ENCODE measurements around the gene ZRANB3. TPM values are rescaled to one million over a fixed set of nuclear protein-coding genes. Genes with fewer than 3 reads are reported as not detected.

ZRANB3 gene
- total and polyA plus RNA-seq, 2 of the 13 experiments (the other 11 are each of a cell fraction or from before 2014, with no cell fraction given) = 5.8 to 25.2 TPM

GRCh38 chr2:135531231-135532197, 496 bp upstream of the ZRANB3 start, which contains the start of gene R3HDM1 (continued):
- TF ChIP-seq CENPBD1 (CRISPR knock-in tag; IDR thresholded peaks at IDR 0.05; ENCODE audit: borderline replicate concordance, low read depth) (no peak), TAF1 (CRISPR knock-in tag; IDR thresholded peaks at IDR 0.05) (peak; percentile 67), HIC2 (CRISPR knock-in tag; IDR thresholded peaks at IDR 0.05; ENCODE audit: low read depth) (peak; percentile 81), SP1 (IDR thresholded peaks at IDR 0.05) (no peak), SP1 (CRISPR knock-in tag; IDR thresholded peaks at IDR 0.05) (peak; percentile 17; the same call in 1 of the 2 replicates), CHD2 (IDR thresholded peaks at IDR 0.05; ENCODE audit: low read depth, low read length) (peak; percentile 15; the same call in 1 of the 2 replicates), CBX5 (CRISPR knock-in tag; IDR thresholded peaks at IDR 0.05; ENCODE audit: borderline replicate concordance) (0 out of 2 replicates have a peak, but pooled peaks have one; percentile 63), ZNF234 (CRISPR knock-in tag; conservative IDR thresholded peaks at IDR 0.05) (no peak), ELF1 (CRISPR knock-in tag; IDR thresholded peaks at IDR 0.05) (no peak), ZBTB10 (CRISPR knock-in tag; IDR thresholded peaks at IDR 0.05; ENCODE audit: borderline replicate concordance) (peak; percentile 63; the same call in 1 of the 2 replicates), ZNF101 (CRISPR knock-in tag; IDR thresholded peaks at IDR 0.05; ENCODE audit: borderline replicate concordance, low read depth) (no peak), ZFP1 (CRISPR knock-in tag; IDR thresholded peaks at IDR 0.05) (no peak), ZNF788 (CRISPR knock-in tag; IDR thresholded peaks at IDR 0.05; ENCODE audit: borderline replicate concordance) (peak; percentile 97), KDM4B (CRISPR knock-in tag; IDR thresholded peaks at IDR 0.05) (no peak; the same call in 1 of the 2 replicates), ZNF766 (CRISPR knock-in tag; IDR thresholded peaks at IDR 0.05; ENCODE audit: borderline replicate concordance) (peak; percentile 73; the same call in 1 of the 2 replicates), DNMT1 (CRISPR knock-in tag; IDR thresholded peaks at IDR 0.05) (peak; percentile 97), SNAPC5 (CRISPR knock-in tag; IDR thresholded peaks at IDR 0.05; ENCODE audit: borderline replicate concordance) (peak; percentile 69; the same call in 1 of the 2 replicates), PLSCR1 (CRISPR knock-in tag; IDR thresholded peaks at IDR 0.05; ENCODE audit: borderline replicate concordance) (no peak), ZNF18 (CRISPR knock-in tag; IDR thresholded peaks at IDR 0.05; ENCODE audit: insufficient replicate concordance) (peak; percentile 77)

Measured in HepG2 (cell line).